ENCODE data around the gene SOX9. TPM values are rescaled to one million over a fixed set of nuclear protein-coding genes. Genes with fewer than 3 reads are reported as not detected.

Gene SOX9
- total RNA-seq, 1 experiment from 2014 or later: 31.1 TPM

GRCh38 chr17:72128039-72128438, 7.2 kb downstream of the SOX9 start:
- H3K4me1 ChIP-seq (ENCODE audit: insufficient read depth, low read length, poor library complexity, severe bottlenecking): peaks cover 19% of the 10 kb centered on the region
- TF ChIP-seq CTCF (conservative IDR thresholded peaks at IDR 0.05; ENCODE audit: low read depth, low read length) (no peak), EZH2 (IDR thresholded peaks at IDR 0.05; ENCODE audit: borderline replicate concordance, low read depth, low read length, poor library complexity, severe bottlenecking) (no peak)
- no peak overlapping the region for H3K4me3 ChIP-seq (ENCODE audit: low read depth, low read length, poor library complexity, severe bottlenecking)
- no peaks in the 10 kb centered on the region for H3K9me3 ChIP-seq (ENCODE audit: low read depth, low read length, poor library complexity, severe bottlenecking)
- POLR2A ChIA-PET (ENCODE audit: low non-redundant PET): no interaction called here
- BruUV-seq (replicated peaks): no TSS peak
- intact Hi-C loops (cut with micrococcal nuclease; ENCODE audit: unreplicated experiment): loop anchor here (10.0 kb wide), 1 partner anchor 207 kb away; no protein-coding TSS in a partner anchor
- CTCF ChIA-PET: no interaction called here
- DNase-seq (ENCODE audit: low spot score): no peak
- H3K27ac ChIP-seq (ENCODE audit: low read depth, low read length, poor library complexity, severe bottlenecking): no peak overlapping the region
- H3K36me3 ChIP-seq (ENCODE audit: insufficient read depth, low read length, poor library complexity, severe bottlenecking): peaks cover 25% of the 10 kb centered on the region
- H3K27me3 ChIP-seq (replicated peaks; ENCODE audit: insufficient read depth, low read depth, low read length, poor library complexity): no peaks in the 10 kb centered on the region

GRCh38 chr17:72134608-72135394, 14.0 kb downstream of the SOX9 start:
- Histone ChIP-seq H3K4me1 (ENCODE audit: insufficient read depth, low read length, poor library complexity, severe bottlenecking) (peaks cover 3% of the 10 kb centered on the region), H3K27me3 (replicated peaks; ENCODE audit: insufficient read depth, low read depth, low read length, poor library complexity) (no peaks in the 10 kb centered on the region), H3K4me3 (ENCODE audit: low read depth, low read length, poor library complexity, severe bottlenecking) (no peak overlapping the region), H3K9me3 (ENCODE audit: low read depth, low read length, poor library complexity, severe bottlenecking) (no peaks in the 10 kb centered on the region), H3K27ac (ENCODE audit: low read depth, low read length, poor library complexity, severe bottlenecking) (no peak overlapping the region), H3K36me3 (ENCODE audit: insufficient read depth, low read length, poor library complexity, severe bottlenecking) (no peaks in the 10 kb centered on the region)
- intact Hi-C loops (cut with micrococcal nuclease; ENCODE audit: unreplicated experiment): no loop called here
- no TSS peak for BruUV-seq (replicated peaks)
- ChIA-PET CTCF (no interaction called here), POLR2A (ENCODE audit: low non-redundant PET) (no interaction called here)
- DNase-seq (ENCODE audit: low spot score): no peak
- TF ChIP-seq CTCF (conservative IDR thresholded peaks at IDR 0.05; ENCODE audit: low read depth, low read length) (no peak), EZH2 (IDR thresholded peaks at IDR 0.05; ENCODE audit: borderline replicate concordance, low read depth, low read length, poor library complexity, severe bottlenecking) (no peak)

- ChIA-PET POLR2A (ENCODE audit: low non-redundant PET) (no interaction called here), CTCF (no interaction called here)
- no peaks in the 10 kb centered on the region for H3K27me3 ChIP-seq (replicated peaks; ENCODE audit: insufficient read depth, low read depth, low read length, poor library complexity)
- no peak overlapping the region for H3K4me3 ChIP-seq (ENCODE audit: low read depth, low read length, poor library complexity, severe bottlenecking)
- no peaks in the 10 kb centered on the region for H3K9me3 ChIP-seq (ENCODE audit: low read depth, low read length, poor library complexity, severe bottlenecking)
- TF ChIP-seq EZH2 (IDR thresholded peaks at IDR 0.05; ENCODE audit: borderline replicate concordance, low read depth, low read length, poor library complexity, severe bottlenecking) (no peak), CTCF (conservative IDR thresholded peaks at IDR 0.05; ENCODE audit: low read depth, low read length) (no peak)
- BruUV-seq (replicated peaks): no TSS peak
- peaks cover 3% of the 10 kb centered on the region for H3K4me1 ChIP-seq (ENCODE audit: insufficient read depth, low read length, poor library complexity, severe bottlenecking)
- no peak overlapping the region for H3K27ac ChIP-seq (ENCODE audit: low read depth, low read length, poor library complexity, severe bottlenecking)
- DNase-seq (ENCODE audit: low spot score): no peak
- H3K36me3 ChIP-seq (ENCODE audit: insufficient read depth, low read length, poor library complexity, severe bottlenecking): no peaks in the 10 kb centered on the region
- intact Hi-C loops (cut with micrococcal nuclease; ENCODE audit: unreplicated experiment): no loop called here
Observed at GRCh38 chr17:72135546-72136325, 14.9 kb downstream of the SOX9 start.

Data from A673 (cell line).